SU-DHL-6 (cell line): Measurements from ENCODE around the gene FBXO10.

Source experiments
- CTCF ChIP-seq: fragments of 200-600 bp; sonication (generic); IDR thresholded peaks from one replicate; pipeline ENCODE4 v1.5.1; 2017; ENCODE audit warnings: antibody characterized with exemption, mild to moderate bottlenecking, low read length, moderate library complexity; ENCODE audit not compliant: insufficient read depth, poor library complexity, severe bottlenecking
- EZH2phosphoT487 ChIP-seq: fragments of 200-600 bp; sonication (generic), shearing (Covaris generic); conservative IDR thresholded peaks from 2 replicates; pipeline ENCODE4 v1.6.1; 2018; ENCODE audit warnings: mild to moderate bottlenecking, antibody characterized with exemption, low read length, moderate library complexity, mixed read lengths

- TF ChIP-seq CTCF, result no peak
- no peak for TF ChIP-seq EZH2phosphoT487
These were observed 7.4 kb upstream of the FBXO10 start for GRCh38 chr9:37583522-37584121.
